Testis (tissue), 3 donors: ENCODE data around the gene BCL11B. TPM values are rescaled to one million over a fixed set of nuclear protein-coding genes. Genes with fewer than 3 reads are reported as not detected.

Experiments used
- DNase-seq: peaks from one replicate; pipeline ENCODE4 v3.0.0-alpha.2; 2019
- H3K27ac ChIP-seq, 2 donors: fragments of 200-600 bp; sonication (generic); one replicate each; pipeline ENCODE4 v1.5.1; 2019
- H3K27me3 ChIP-seq: fragments of 200-600 bp; sonication (generic); one replicate; pipeline ENCODE4 v1.5.1; 2019
- H3K36me3 ChIP-seq: fragments of 200-600 bp; sonication (generic); one replicate; pipeline ENCODE4 v1.5.1; 2017; ENCODE audit warnings: low read depth; ENCODE audit errors: missing control alignments
- H3K4me1 ChIP-seq: fragments of 200-600 bp; sonication (generic); one replicate; pipeline ENCODE4 v1.5.1; 2019
- H3K4me3 ChIP-seq, 2 donors: fragments of 200-600 bp; sonication (generic); one replicate each; pipeline ENCODE4 v1.5.1; 2017 to 2019
- H3K9me3 ChIP-seq: fragments of 200-600 bp; sonication (generic); one replicate; pipeline ENCODE4 v1.5.1; 2017
- CTCF ChIP-seq, 3 experiments: fragments of 450-650 bp in 2 of 3; fragments of 200-600 bp in 1 of 3; sonication (generic) in 1 of 3; IDR thresholded peaks; one replicate each; pipeline ENCODE4 v1.5.1; 2016 to 2019; ENCODE audit warnings: antibody characterized with exemption in 3 of 3, mild to moderate bottlenecking in 2 of 3, moderate library complexity in 1 of 3
- POLR2A ChIP-seq: fragments of 450-650 bp; IDR thresholded peaks from one replicate; pipeline ENCODE4 v1.6.1; 2017; ENCODE audit warnings: antibody characterized with exemption, mild to moderate bottlenecking, moderate library complexity
- WGBS, 2 donors: methylation state at CpG; one replicate each; pipeline ENCODE4 v1.1.5; 2018; 5-methylcytosine and 5-hydroxymethylcytosine counted together
- intact Hi-C: fragments of 100-400 bp; cut with DNase I; formaldehyde crosslinking; loops from one replicate; pipeline ENCODE4 v1.15.1; 2023; ENCODE audit warnings: low total_unique reads
- polyA plus RNA-seq: library from polyadenylated mRNA; stranded (reverse); fragments of 350-450 nt; fragmentation: Illumina TruSeq; extraction: RNeasy Lipid Tissue Mini Kit (QIAGEN cat#74804); gene quantifications from one replicate; pipeline ENCODE4 v1.2.3, GENCODE V29; 2014; ENCODE audit warnings: low read depth, low replicate concordance; ENCODE audit not compliant: insufficient read depth
- total RNA-seq, 2 donors: library from RNA; depleted of rRNA; stranded (reverse); fragments of >200 nt; gene quantifications; one replicate each; pipeline ENCODE4 v1.2.3, GENCODE V29; 2016

The BCL11B gene
- total and polyA plus RNA-seq, 3 donors from 2014 or later, result 0.96 to 4.7 (median 4.4) TPM

- no peaks in the 10 kb centered on the region for H3K4me1 ChIP-seq
- H3K4me3 ChIP-seq, result no peak overlapping the region
- no peaks in the 10 kb centered on the region for H3K9me3 ChIP-seq
- TF ChIP-seq CTCF (IDR thresholded peaks at IDR 0.05) (no peak), POLR2A (no peak)
- H3K27me3 ChIP-seq, result no peaks in the 10 kb centered on the region
- H3K27ac ChIP-seq, result no peak overlapping the region
- no peak for DNase-seq
- no peaks in the 10 kb centered on the region for H3K36me3 ChIP-seq
- 84 to 87% methylated on average over 24 of the region's 24 CpGs for WGBS, 2 donors
- intact Hi-C loops, result no loop called here
Measured at GRCh38 chr14:99198746-99199502, 73.1 kb downstream of the BCL11B start.

- Histone ChIP-seq H3K36me3 (no peaks in the 10 kb centered on the region), H3K4me1 (peaks cover 4% of the 10 kb centered on the region), H3K27ac (no peak overlapping the region), H3K9me3 (no peaks in the 10 kb centered on the region), H3K27me3 (no peaks in the 10 kb centered on the region), H3K4me3 (no peak overlapping the region)
- intact Hi-C loops, result no loop called here
- DNase-seq, result no peak
- TF ChIP-seq CTCF (IDR thresholded peaks at IDR 0.05) (no peak), POLR2A (no peak)
- 64 to 93% methylated on average over 3 to 5 of the region's 5 CpGs for WGBS, 2 donors
Measured at GRCh38 chr14:99196310-99196650, 75.7 kb downstream of the BCL11B start.

GRCh38 chr14:99195602-99196309, 76.2 kb downstream of the BCL11B start:
- Histone ChIP-seq H3K36me3 (no peaks in the 10 kb centered on the region), H3K4me1 (peaks cover 4% of the 10 kb centered on the region), H3K27me3 (no peaks in the 10 kb centered on the region), H3K27ac (no peak overlapping the region), H3K4me3 (no peak overlapping the region), H3K9me3 (no peaks in the 10 kb centered on the region)
- intact Hi-C loops, result no loop called here
- WGBS, 2 donors, result 57 to 58% methylated on average over 15 of the region's 15 CpGs
- no peak for DNase-seq
- no peak for TF ChIP-seq CTCF (IDR thresholded peaks at IDR 0.05)
- no peak for TF ChIP-seq POLR2A

GRCh38 chr14:99194736-99195135, 77.3 kb downstream of the BCL11B start:
- intact Hi-C loops, result no loop called here
- Histone ChIP-seq H3K27ac (no peak overlapping the region), H3K27me3 (no peaks in the 10 kb centered on the region), H3K4me1 (peaks cover 4% of the 10 kb centered on the region), H3K9me3 (no peaks in the 10 kb centered on the region), H3K36me3 (no peaks in the 10 kb centered on the region), H3K4me3 (no peak overlapping the region)
- DNase-seq, result no peak
- TF ChIP-seq POLR2A (no peak), CTCF (IDR thresholded peaks at IDR 0.05) (no peak)
- 88 to 92% methylated on average over 13 of the region's 13 CpGs for WGBS, 2 donors
